ENCODE results near the gene DR1. TPM values are rescaled to one million over a fixed set of nuclear protein-coding genes. Genes with fewer than 3 reads are reported as not detected.

The DR1 gene
- total and polyA plus RNA-seq, 10 of the 15 experiments (the other 5 are each of a cell fraction or from before 2014, with no cell fraction given): 7.4 to 56.1 (median 35.4) TPM

DNA sequence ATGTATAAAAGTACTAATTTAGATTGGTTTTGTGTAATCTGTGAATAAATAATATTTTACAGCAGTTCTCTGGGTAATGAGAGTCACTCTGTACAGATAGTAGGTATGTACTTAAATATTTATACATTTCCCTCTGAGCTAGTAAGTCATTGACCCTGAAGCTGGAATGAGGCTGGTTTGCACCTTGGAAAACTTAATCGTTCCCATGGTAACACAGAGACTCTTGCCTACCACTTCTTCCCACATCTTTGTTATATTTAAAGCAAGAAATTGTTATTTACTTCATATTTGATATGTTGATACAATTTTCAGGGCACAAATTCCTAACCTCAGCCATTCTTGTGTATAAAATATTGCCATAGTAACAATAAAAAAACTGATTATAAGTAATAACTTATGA lies 13.3 kb upstream of the DR1 start:
- ChIA-PET CTCF (interaction anchor here (0.6 to 1.5 kb wide), 2 partner anchors 9 to 18 kb away, joined by 3 read pairs; no protein-coding TSS in a partner anchor), POLR2A (no interaction called here), SMC1A (ENCODE audit: uncharacterized antibody, unreplicated experiment) (no interaction called here), RAD21 (ENCODE audit: unreplicated experiment) (no interaction called here)
- in situ Hi-C loops (cut with MboI) (no loop called here), intact Hi-C loops (cut with micrococcal nuclease; ENCODE audit: unreplicated experiment) (no loop called here)
- ATAC-seq (no peak), DNase-seq (ENCODE audit: low read depth, low spot score) (no peak), FAIRE-seq (no peak)
- H3K4me2 ChIP-seq (ENCODE audit: control insufficient read depth, insufficient read depth): no peak overlapping the region
- BruUV-seq (replicated peaks): no TSS peak
- no peaks in the 10 kb centered on the region for H3K79me2 ChIP-seq (ENCODE audit: control insufficient read depth, insufficient read depth, low read length)
- no peaks in the 10 kb centered on the region for H3K9me3 ChIP-seq (replicated peaks; ENCODE audit: control insufficient read depth, insufficient read depth, low read length)
- no peaks in the 10 kb centered on the region; a peak in 1 of 4 replicates for H3K36me3 ChIP-seq (ENCODE audit: control insufficient read depth in 2 of 2, insufficient read depth in 2 of 2, low read length in 1 of 2)
- no peaks in the 10 kb centered on the region for H3K27me3 ChIP-seq (replicated peaks in 1 of 2; ENCODE audit: control insufficient read depth in 2 of 2, insufficient read depth in 2 of 2, low read length in 1 of 2)
- WGBS (ENCODE audit: insufficient coverage, insufficient replicate concordance, low lambda C conversion rate, missing lambda C conversion rate): 87% methylated on average over 1 of the region's 1 CpG
- peaks cover 9% of the 10 kb centered on the region; the same call in 1 of the 2 replicates for H3K4me1 ChIP-seq (ENCODE audit: control insufficient read depth, insufficient read depth, low read length)
- H3K27ac ChIP-seq (ENCODE audit: control insufficient read depth, insufficient read depth): no peak overlapping the region
- H3K9ac ChIP-seq (ENCODE audit: control insufficient read depth, insufficient read depth, low read length): no peak overlapping the region
- no peak overlapping the region for H3K4me3 ChIP-seq
- H4K20me1 ChIP-seq (ENCODE audit: control insufficient read depth, insufficient read depth): no peaks in the 10 kb centered on the region
- H2AFZ ChIP-seq (ENCODE audit: control insufficient read depth, low read depth, low read length): no peak overlapping the region
- no peak for TF ChIP-seq ZZZ3 (IDR thresholded peaks at IDR 0.05; ENCODE audit: control insufficient read depth, insufficient read length, low read depth)
- no peak for TF ChIP-seq CTCF (IDR thresholded peaks at IDR 0.05 in 2 of 3, conservative IDR thresholded peaks at IDR 0.05 in 1 of 3; ENCODE audit: control insufficient read depth in 2 of 3, extremely low read depth in 1 of 3, insufficient read depth in 1 of 3, low read depth in 3 of 3, low read length in 3 of 3)
- TF ChIP-seq ZNF384 (IDR thresholded peaks at IDR 0.05; ENCODE audit: borderline replicate concordance, low read depth, low read length): no peak
- no peak for TF ChIP-seq EED (IDR thresholded peaks at IDR 0.05; ENCODE audit: low read depth)
- no peak for TF ChIP-seq NR2C2 (IDR thresholded peaks at IDR 0.05; ENCODE audit: borderline replicate concordance, control insufficient read depth, insufficient read length, low read depth)
- TF ChIP-seq BMI1 (IDR thresholded peaks at IDR 0.05; ENCODE audit: borderline replicate concordance): no peak
- no peak for TF ChIP-seq CBX3 (IDR thresholded peaks at IDR 0.05; ENCODE audit: borderline replicate concordance, low read depth)
- TF ChIP-seq BCL3 (IDR thresholded peaks at IDR 0.05; ENCODE audit: borderline replicate concordance, insufficient read depth, low read depth, low read length, poor library complexity, severe bottlenecking): no peak
- TF ChIP-seq ESRRA (IDR thresholded peaks at IDR 0.05; ENCODE audit: low read length): no peak
- no peak for TF ChIP-seq BHLHE40 (IDR thresholded peaks at IDR 0.05; ENCODE audit: borderline replicate concordance in 1 of 2, low read depth in 2 of 2, low read length in 1 of 2)
- TF ChIP-seq SMARCA5 (IDR thresholded peaks at IDR 0.05): no peak
- TF ChIP-seq SREBF1 (IDR thresholded peaks at IDR 0.05; ENCODE audit: low read length): no peak
- TF ChIP-seq, protein P1, sequence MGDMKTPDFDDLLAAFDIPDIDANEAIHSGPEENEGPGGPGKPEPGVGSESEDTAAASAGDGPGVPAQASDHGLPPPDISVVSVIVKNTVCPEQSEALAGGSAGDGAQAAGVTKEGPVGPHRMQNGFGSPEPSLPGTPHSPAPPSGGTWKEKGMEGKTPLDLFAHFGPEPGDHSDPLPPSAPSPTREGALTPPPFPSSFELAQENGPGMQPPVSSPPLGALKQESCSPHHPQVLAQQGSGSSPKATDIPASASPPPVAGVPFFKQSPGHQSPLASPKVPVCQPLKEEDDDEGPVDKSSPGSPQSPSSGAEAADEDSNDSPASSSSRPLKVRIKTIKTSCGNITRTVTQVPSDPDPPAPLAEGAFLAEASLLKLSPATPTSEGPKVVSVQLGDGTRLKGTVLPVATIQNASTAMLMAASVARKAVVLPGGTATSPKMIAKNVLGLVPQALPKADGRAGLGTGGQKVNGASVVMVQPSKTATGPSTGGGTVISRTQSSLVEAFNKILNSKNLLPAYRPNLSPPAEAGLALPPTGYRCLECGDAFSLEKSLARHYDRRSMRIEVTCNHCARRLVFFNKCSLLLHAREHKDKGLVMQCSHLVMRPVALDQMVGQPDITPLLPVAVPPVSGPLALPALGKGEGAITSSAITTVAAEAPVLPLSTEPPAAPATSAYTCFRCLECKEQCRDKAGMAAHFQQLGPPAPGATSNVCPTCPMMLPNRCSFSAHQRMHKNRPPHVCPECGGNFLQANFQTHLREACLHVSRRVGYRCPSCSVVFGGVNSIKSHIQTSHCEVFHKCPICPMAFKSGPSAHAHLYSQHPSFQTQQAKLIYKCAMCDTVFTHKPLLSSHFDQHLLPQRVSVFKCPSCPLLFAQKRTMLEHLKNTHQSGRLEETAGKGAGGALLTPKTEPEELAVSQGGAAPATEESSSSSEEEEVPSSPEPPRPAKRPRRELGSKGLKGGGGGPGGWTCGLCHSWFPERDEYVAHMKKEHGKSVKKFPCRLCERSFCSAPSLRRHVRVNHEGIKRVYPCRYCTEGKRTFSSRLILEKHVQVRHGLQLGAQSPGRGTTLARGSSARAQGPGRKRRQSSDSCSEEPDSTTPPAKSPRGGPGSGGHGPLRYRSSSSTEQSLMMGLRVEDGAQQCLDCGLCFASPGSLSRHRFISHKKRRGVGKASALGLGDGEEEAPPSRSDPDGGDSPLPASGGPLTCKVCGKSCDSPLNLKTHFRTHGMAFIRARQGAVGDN (IDR thresholded peaks at IDR 0.05): no peak
- TF ChIP-seq SMAD1 (IDR thresholded peaks at IDR 0.05; ENCODE audit: low read depth, partially characterized antibody): no peak
- TF ChIP-seq, protein P2, sequence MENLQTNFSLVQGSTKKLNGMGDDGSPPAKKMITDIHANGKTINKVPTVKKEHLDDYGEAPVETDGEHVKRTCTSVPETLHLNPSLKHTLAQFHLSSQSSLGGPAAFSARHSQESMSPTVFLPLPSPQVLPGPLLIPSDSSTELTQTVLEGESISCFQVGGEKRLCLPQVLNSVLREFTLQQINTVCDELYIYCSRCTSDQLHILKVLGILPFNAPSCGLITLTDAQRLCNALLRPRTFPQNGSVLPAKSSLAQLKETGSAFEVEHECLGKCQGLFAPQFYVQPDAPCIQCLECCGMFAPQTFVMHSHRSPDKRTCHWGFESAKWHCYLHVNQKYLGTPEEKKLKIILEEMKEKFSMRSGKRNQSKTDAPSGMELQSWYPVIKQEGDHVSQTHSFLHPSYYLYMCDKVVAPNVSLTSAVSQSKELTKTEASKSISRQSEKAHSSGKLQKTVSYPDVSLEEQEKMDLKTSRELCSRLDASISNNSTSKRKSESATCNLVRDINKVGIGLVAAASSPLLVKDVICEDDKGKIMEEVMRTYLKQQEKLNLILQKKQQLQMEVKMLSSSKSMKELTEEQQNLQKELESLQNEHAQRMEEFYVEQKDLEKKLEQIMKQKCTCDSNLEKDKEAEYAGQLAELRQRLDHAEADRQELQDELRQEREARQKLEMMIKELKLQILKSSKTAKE (IDR thresholded peaks at IDR 0.05; ENCODE audit: low read depth, poor library complexity, severe bottlenecking): no peak

All from GM12878 (cell line).